SH-SY5Y (cell line): ENCODE measurements around the gene LRCH4.

Source experiments
- GATA2 ChIP-seq: IDR thresholded peaks from 2 replicates; pipeline ENCODE4 v1.6.1; 2011; ENCODE audit warnings: mild to moderate bottlenecking, low read depth, low read length
- GATA3 ChIP-seq: IDR thresholded peaks from 2 replicates; pipeline ENCODE4 v1.6.1; 2011; ENCODE audit warnings: low read depth, mild to moderate bottlenecking, low read length, moderate library complexity

DNA sequence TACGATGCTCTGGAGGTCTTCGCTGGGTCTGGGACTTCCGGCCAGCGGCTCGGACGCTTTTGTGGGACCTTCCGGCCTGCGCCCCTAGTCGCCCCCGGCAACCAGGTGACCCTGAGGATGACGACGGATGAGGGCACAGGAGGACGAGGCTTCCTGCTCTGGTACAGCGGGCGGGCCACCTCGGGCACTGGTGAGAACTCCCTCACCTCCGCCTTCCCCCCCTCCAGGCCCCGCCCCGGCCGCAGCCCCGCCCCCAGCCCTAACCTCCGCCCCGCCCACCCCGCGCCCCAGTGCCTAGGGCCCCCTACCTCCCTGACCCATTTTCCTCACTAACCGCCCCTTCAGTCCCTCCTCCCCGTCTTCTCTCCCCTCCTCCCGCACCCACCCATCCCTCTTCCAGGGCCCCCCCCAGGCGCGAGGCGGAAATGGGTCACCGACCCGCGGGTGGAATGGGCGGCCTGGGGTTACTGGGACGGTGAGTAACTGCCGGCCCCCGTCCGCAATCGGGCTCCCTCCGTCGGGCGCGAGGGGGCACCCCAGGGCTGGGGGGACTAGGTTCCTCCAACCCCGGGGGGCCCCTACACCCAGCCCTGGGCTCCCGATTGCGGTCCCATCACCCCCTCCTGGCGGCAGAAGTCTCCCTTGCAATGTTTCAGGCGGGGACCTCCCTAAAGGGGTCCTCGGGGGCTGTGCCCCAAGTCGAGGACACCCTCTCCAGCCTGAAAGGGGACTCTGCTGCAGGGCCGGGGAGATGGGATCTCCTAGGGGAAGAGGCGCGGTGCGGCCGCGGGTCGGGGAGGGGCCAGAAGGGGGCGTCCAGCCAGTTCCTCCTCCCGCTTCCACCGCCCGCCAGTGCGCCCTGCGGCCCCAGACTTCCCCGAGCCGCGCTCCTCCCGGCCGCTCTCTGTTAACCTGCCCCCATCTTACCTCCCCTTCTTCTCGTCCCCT is 18.4 kb upstream of the LRCH4 start:
- TF ChIP-seq GATA3 (no peak), GATA2 (no peak; the same call in 1 of the 2 replicates)
